GM23338 (cell line): ENCODE results near the gene AZGP1.

Source experiments
- CTCF ChIP-seq, 2 experiments: fragments of 200-600 bp in 1 of 2; sonication (generic) in 1 of 2; conservative IDR thresholded peaks; 2 replicates each; pipeline versions ENCODE4 v1.5.1 to v1.6.1; 2016 to 2017; ENCODE audit warnings: antibody characterized with exemption in 2 of 2, low read depth in 2 of 2, mild to moderate bottlenecking in 2 of 2, moderate library complexity in 1 of 2
- EZH2phosphoT487 ChIP-seq: fragments of 200-600 bp; sonication (generic); IDR thresholded peaks from one replicate; pipeline ENCODE4 v1.8.1; 2018; ENCODE audit warnings: antibody characterized with exemption; ENCODE audit not compliant: unreplicated experiment
- JUNB ChIP-seq: IDR thresholded peaks from one replicate; pipeline ENCODE4 v1.6.1; 2016; ENCODE audit warnings: antibody characterized with exemption; ENCODE audit not compliant: unreplicated experiment
- POLR2AphosphoS5 ChIP-seq: IDR thresholded peaks from 2 replicates; pipeline ENCODE4 v1.6.1; 2016; ENCODE audit warnings: antibody characterized with exemption, low read depth
- REST ChIP-seq: IDR thresholded peaks from one replicate; pipeline ENCODE4 v1.6.1; 2018; ENCODE audit warnings: antibody characterized with exemption; ENCODE audit not compliant: unreplicated experiment

GRCh38 chr7:99923200-99923599, 52.6 kb downstream of the AZGP1 start:
- TF ChIP-seq CTCF (conservative IDR thresholded peaks at IDR 0.05; ENCODE audit: low read depth in 2 of 2) (no peak), JUNB (no peak), EZH2phosphoT487 (no peak), REST (no peak), POLR2AphosphoS5 (no peak)
